Activated CD4-positive, alpha-beta T cell treated with anti-CD3 and anti-CD28 coated beads, Interleukin-2, amount 50 U/mL, for 16 hours (primary cell): Measurements from ENCODE around the gene ATG4D.

Source experiments
- DNase-seq: peaks from one replicate; pipeline ENCODE4 v3.0.0-alpha.2; 2020

The ATG4D gene

GRCh38 chr19:10582091-10582490 lies 38.4 kb downstream of the ATG4D start:
- DNase-seq: no peak

GRCh38 chr19:10583036-10583776 lies 39.5 kb downstream of the ATG4D start:
- no peak for DNase-seq

DNA sequence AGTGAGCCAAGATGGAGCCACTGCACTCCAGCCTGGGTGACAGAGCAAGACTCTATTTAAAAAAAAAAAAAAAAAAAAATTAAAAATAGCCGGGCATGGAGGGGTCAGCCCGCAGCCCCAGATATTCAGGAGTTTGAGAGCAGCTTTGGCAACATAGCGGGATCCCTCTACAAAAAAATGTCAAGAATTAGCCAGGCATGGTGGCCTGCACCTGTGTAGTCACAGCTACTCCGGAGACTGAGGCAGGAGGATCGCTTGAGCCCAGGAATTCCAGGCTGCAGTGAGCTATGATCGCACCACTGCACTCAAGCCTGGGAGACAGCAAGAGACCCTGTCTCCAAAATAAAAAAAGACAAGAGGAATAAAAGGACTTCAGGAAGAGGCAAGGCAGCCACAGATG lies 42.7 kb downstream of the ATG4D start:
- DNase-seq: no peak

DNA sequence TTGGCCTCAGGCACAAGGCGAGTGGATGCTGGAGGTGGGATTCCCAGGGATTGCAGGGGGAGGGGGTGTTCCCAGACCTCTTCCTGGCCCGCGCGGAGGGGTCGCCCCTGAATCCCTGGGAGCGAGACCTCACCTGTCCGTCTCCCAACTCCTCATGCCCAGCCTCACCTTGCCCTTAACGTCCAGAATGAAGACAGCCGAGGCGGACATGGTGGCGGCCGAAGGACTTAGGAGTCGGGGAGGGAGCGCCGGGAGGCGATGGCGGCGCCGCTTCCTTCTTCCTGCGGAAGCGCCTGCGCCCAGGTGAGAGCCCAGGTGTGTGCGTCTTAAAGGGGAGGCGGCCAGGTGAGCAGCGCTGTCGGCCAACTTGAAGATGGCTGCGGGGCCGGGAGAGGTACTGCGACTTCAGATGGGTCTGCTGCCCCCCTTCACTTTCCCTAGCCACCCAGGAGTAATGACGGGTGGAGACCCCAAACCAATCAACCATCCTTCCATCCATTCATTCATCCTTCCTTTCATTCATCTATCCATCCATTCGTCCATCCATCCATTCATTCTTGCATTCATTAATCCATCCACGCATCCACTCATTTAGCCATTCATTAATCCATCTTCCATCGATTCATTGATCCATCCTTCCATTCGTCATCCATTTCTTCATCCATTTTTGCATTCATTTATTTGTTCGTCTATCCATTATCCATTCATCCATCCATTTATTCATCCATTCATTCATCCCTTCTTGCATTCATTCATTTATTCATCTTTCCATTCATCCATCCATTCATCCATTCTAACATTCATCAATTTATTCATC lies 43.5 kb downstream of the ATG4D start, which contains the start of gene AP1M2:
Gene AP1M2 (minus strand): TSS at position 291 of the 817 bp plus-strand sequence. CDS start 81 bp downstream, at position 210.
- DNase-seq: no peak

- no peak for DNase-seq
These were observed 44.1 kb downstream of the ATG4D start for GRCh38 chr19:10587839-10588150.

DNA sequence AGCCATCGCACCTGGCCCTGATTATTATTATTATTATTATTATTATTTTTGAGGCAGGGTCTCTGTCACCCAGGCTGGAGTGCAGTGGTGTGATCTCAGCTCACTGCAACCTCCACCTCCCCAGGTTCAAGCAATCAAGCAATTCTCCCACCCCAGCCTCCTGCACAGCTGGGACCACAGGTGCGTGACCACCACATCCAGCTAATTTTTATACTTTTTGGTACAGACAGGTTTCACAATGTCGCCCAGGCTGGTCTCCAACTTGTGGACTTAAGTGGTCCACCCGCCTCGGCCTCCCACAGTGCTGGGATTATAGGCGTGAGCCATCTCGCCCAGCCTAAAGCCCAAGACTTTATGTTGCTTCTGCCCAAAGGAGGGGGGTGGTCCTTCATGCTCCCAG lies 49.4 kb downstream of the ATG4D start:
- no peak for DNase-seq

DNA sequence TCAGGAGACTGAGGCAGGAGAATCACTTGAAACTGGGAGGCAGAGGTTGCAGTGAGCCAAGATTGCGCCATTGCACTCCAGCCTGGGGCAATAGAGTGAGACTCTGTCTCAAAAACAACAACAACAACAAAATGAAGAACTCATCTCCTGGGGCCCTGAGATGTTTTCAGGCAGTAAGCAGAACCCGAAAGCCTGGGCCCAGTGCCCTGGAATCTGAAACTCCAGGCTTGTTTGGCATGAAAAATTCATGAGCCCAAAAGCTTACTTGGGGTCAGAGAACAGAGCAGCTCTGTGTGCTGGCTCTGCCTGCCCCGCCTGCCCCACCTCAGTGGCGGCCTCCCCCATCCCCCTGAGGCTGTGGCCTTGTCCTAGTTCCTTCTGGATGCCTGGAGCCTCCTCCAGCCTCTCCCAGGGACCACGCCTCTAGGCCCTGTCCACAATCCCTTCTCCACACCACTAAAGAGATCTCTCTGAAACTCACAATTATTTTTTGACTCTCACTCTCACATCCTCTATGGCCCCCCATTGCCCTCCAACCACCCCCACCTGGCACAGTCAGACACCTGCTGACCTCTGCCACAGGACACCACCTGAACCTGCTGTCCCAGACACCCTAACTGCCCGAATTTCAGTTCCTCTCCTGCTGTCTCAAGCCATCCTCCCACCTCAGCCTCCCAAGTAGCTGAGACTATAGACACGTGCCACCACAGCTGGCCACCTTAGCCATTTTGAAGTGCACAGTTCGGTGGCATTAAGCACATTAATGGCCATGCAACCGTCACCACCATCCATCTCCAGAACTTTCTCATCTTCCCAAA lies 50.3 kb downstream of the ATG4D start:
- DNase-seq: no peak

- no peak for DNase-seq
These were observed 56.4 kb downstream of the ATG4D start for GRCh38 chr19:10600149-10600548.

DNA sequence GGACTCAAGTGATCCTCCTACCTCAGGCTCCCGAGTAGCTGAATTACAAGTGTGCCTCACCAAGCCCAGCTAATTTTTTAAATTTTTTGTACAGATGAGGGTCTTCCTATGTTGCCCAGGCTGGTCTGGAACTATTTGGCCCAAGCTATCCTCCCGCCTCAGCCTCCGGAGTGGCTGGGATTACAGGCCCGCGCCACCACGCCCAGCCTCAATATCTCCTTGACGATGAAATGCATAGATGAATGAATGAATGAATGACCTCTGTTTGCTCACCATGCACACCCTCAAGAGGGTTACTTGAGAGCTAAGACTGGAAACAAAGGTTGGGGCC lies 58.3 kb downstream of the ATG4D start:
- no peak for DNase-seq

- peak; percentile 87 for DNase-seq
These were observed 58.8 kb downstream of the ATG4D start for GRCh38 chr19:10602330-10603083.
